DMS114 treated with DMSO at 0.1 percent for 48 hours (cell line): ENCODE measurements around the gene ADGRB3.
"Not testable (repeated sequence)": the region's sequence is repeated elsewhere in the genome, so short reads cannot be mapped to it uniquely, and the experiment has no call there.

Experiments
- DNase-seq: peaks from one replicate; lab custom pipeline; 2025; ENCODE audit not compliant: unreplicated experiment; lab: John Stamatoyannopoulos, UW

Gene ADGRB3

GRCh38 chr6:69106511-69106910 lies 471.4 kb downstream of the ADGRB3 start:
- no peak for DNase-seq

- no peak for DNase-seq
Observed at GRCh38 chr6:69111301-69111700, 476.2 kb downstream of the ADGRB3 start.

- no peak for DNase-seq
Observed at GRCh38 chr6:69116658-69117057, 481.6 kb downstream of the ADGRB3 start.

GRCh38 chr6:69121461-69122406 lies 486.7 kb downstream of the ADGRB3 start:
- DNase-seq: not testable (repeated sequence)

GRCh38 chr6:69122407-69122773 lies 487.3 kb downstream of the ADGRB3 start:
- no peak for DNase-seq

GRCh38 chr6:69128411-69128810 lies 493.3 kb downstream of the ADGRB3 start:
- DNase-seq: no peak

GRCh38 chr6:69129046-69129445 lies 494.0 kb downstream of the ADGRB3 start:
- DNase-seq: no peak

GRCh38 chr6:69135927-69136326 lies 500.8 kb downstream of the ADGRB3 start:
- DNase-seq: no peak

GRCh38 chr6:69138148-69138547 lies 503.1 kb downstream of the ADGRB3 start:
- no peak for DNase-seq

GRCh38 chr6:69138893-69139494 lies 503.9 kb downstream of the ADGRB3 start:
- DNase-seq: no peak

GRCh38 chr6:69145062-69145461 lies 510.0 kb downstream of the ADGRB3 start:
- DNase-seq: no peak

- DNase-seq: no peak
Observed at GRCh38 chr6:69146385-69146784, 511.3 kb downstream of the ADGRB3 start.

- no peak for DNase-seq
Observed at GRCh38 chr6:69155467-69155866, 520.4 kb downstream of the ADGRB3 start.

GRCh38 chr6:69162811-69163210 lies 527.7 kb downstream of the ADGRB3 start:
- DNase-seq: no peak

- no peak for DNase-seq
Observed at GRCh38 chr6:69164564-69165229, 529.6 kb downstream of the ADGRB3 start.

GRCh38 chr6:69179681-69180080 lies 544.6 kb downstream of the ADGRB3 start:
- no peak for DNase-seq

GRCh38 chr6:69180361-69181067 lies 545.4 kb downstream of the ADGRB3 start:
- DNase-seq: no peak

- DNase-seq: no peak
Observed at GRCh38 chr6:69181964-69182363, 546.9 kb downstream of the ADGRB3 start.

GRCh38 chr6:69185276-69185675 lies 550.2 kb downstream of the ADGRB3 start:
- DNase-seq: no peak

- no peak for DNase-seq
Observed at GRCh38 chr6:69202768-69203167, 567.7 kb downstream of the ADGRB3 start.

GRCh38 chr6:69216127-69216526 lies 581.0 kb downstream of the ADGRB3 start:
- DNase-seq: no peak
